ENCODE measurements around the gene STK32C.

Gene STK32C

GRCh38 chr10:132188331-132188730, 119.4 kb downstream of the STK32C start:
- TF ChIP-seq GABPA (IDR thresholded peaks at IDR 0.05; ENCODE audit: low read depth) (no peak), SPI1 (IDR thresholded peaks at IDR 0.05; ENCODE audit: borderline replicate concordance, low read depth) (no peak), POLR2AphosphoS5 (IDR thresholded peaks at IDR 0.05; ENCODE audit: low read depth) (no peak)
- TF ChIP-seq, protein P1, sequence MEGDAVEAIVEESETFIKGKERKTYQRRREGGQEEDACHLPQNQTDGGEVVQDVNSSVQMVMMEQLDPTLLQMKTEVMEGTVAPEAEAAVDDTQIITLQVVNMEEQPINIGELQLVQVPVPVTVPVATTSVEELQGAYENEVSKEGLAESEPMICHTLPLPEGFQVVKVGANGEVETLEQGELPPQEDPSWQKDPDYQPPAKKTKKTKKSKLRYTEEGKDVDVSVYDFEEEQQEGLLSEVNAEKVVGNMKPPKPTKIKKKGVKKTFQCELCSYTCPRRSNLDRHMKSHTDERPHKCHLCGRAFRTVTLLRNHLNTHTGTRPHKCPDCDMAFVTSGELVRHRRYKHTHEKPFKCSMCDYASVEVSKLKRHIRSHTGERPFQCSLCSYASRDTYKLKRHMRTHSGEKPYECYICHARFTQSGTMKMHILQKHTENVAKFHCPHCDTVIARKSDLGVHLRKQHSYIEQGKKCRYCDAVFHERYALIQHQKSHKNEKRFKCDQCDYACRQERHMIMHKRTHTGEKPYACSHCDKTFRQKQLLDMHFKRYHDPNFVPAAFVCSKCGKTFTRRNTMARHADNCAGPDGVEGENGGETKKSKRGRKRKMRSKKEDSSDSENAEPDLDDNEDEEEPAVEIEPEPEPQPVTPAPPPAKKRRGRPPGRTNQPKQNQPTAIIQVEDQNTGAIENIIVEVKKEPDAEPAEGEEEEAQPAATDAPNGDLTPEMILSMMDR (IDR thresholded peaks at IDR 0.05; ENCODE audit: insufficient read depth, low read length), result no peak
- TF ChIP-seq, protein P2, sequence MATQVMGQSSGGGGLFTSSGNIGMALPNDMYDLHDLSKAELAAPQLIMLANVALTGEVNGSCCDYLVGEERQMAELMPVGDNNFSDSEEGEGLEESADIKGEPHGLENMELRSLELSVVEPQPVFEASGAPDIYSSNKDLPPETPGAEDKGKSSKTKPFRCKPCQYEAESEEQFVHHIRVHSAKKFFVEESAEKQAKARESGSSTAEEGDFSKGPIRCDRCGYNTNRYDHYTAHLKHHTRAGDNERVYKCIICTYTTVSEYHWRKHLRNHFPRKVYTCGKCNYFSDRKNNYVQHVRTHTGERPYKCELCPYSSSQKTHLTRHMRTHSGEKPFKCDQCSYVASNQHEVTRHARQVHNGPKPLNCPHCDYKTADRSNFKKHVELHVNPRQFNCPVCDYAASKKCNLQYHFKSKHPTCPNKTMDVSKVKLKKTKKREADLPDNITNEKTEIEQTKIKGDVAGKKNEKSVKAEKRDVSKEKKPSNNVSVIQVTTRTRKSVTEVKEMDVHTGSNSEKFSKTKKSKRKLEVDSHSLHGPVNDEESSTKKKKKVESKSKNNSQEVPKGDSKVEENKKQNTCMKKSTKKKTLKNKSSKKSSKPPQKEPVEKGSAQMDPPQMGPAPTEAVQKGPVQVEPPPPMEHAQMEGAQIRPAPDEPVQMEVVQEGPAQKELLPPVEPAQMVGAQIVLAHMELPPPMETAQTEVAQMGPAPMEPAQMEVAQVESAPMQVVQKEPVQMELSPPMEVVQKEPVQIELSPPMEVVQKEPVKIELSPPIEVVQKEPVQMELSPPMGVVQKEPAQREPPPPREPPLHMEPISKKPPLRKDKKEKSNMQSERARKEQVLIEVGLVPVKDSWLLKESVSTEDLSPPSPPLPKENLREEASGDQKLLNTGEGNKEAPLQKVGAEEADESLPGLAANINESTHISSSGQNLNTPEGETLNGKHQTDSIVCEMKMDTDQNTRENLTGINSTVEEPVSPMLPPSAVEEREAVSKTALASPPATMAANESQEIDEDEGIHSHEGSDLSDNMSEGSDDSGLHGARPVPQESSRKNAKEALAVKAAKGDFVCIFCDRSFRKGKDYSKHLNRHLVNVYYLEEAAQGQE (IDR thresholded peaks at IDR 0.05; ENCODE audit: insufficient replicate concordance, low read depth), result no peak
- no peak overlapping the region for H3K4me3 ChIP-seq (replicated peaks; ENCODE audit: insufficient read depth, low read length)
- peaks cover 43% of the 10 kb centered on the region for H3K27me3 ChIP-seq (ENCODE audit: insufficient read depth, poor library complexity, severe bottlenecking)
- DNase-seq (ENCODE audit: low read depth in 1 of 2, low spot score in 1 of 2), result no peak
- no peak overlapping the region for H3K27ac ChIP-seq (replicated peaks)

DNA sequence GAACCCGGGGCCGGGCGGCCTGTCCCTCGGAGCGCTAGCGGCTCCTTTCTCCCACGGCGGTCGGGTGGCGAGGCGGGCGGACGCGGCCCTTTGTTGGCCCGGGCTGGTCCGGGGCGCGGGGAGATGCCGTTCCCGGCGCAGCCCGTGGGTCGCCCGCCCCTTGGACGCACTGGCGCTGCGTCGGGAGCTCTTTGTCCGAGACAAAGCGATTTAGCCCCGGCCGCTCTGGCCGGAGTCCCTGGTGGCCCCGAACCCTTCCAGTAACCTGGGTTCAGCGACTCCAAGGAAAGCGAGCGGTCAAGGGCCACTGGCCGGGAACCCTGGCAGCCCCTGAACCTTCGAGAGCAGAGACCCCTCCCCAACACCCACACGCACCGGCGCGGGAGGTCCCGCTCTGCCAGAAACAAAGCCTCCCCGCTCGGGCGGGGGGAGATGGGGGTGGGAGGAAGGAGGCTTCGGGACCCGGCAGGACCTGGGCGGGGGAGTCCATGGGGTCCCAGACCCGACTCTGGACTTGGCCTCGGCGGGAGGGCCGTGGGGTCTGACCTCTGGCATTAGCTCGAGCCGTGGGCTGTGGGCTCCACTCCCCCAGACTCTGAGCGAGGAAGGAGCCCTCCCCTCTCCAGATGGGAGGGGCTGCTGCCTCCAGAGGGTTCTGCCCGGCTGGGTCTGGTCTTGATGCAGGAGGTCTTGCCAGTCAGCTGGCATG, 120.2 kb downstream of the STK32C start:
- DNase-seq (ENCODE audit: low read depth in 1 of 2, low spot score in 1 of 2), result no peak
- H3K27ac ChIP-seq (replicated peaks), result no peak overlapping the region
- no peak overlapping the region for H3K4me3 ChIP-seq (replicated peaks; ENCODE audit: insufficient read depth, low read length)
- TF ChIP-seq POLR2AphosphoS5 (IDR thresholded peaks at IDR 0.05; ENCODE audit: low read depth) (no peak), GABPA (IDR thresholded peaks at IDR 0.05; ENCODE audit: low read depth) (no peak), SPI1 (IDR thresholded peaks at IDR 0.05; ENCODE audit: borderline replicate concordance, low read depth) (no peak)
- TF ChIP-seq, protein P1 (IDR thresholded peaks at IDR 0.05; ENCODE audit: insufficient read depth, low read length), result no peak
- TF ChIP-seq, protein P2 (IDR thresholded peaks at IDR 0.05; ENCODE audit: insufficient replicate concordance, low read depth), result no peak
- peaks cover 45% of the 10 kb centered on the region for H3K27me3 ChIP-seq (ENCODE audit: insufficient read depth, poor library complexity, severe bottlenecking)

DNA sequence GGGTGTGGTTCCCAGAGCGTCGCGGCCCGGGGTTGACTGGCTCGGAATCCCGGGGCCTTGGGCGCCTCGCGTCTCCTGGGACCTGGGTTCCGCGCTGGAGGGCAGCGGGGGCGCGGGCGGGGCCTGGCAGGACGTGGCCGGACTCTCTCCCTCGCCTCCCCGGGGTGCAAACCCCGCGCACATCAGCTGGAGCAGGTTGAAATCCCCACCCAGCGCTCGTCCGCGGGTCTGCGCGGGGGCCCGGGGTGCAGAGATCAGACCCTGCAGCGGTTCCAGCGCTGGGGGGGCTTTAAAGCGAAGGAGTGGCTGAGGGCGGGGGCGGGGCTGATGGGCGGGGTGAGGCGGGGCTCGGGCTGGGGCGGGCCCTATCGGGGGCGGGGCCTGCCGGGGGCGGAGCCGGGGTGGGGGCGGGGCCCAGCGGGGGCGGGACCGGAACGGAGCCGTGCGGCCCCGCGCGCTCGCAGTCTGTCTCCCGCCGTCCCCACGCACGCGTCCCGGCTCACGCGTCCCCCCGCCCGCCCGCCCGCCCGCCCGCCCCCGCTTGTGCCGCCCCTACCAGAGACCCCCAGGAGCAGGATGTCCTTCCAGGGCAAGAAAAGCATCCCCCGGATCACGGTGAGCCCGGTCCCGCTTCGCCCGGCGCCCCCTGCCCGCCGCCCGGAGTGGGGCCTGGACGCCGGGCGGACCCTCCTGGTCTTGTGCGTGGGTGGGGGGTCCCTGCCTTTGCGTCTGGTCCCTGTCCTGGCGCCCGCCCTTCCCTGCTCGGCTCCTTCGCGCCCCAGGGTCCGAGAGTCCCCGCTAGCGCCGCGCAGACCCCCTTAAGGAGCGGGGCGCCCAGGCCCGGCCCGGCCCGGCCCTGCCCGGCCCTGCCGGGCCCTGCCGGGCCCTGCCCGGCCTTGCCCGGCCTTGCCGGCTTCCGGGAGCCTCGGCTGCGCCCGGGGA, 121.0 kb downstream of the STK32C start, which contains the start of gene DPYSL4:
Gene DPYSL4, plus strand, starts transcription at position 461 of the 942 bp plus-strand sequence. Its CDS starts 116 bp downstream, at position 577.
- no peak for DNase-seq (ENCODE audit: low read depth in 1 of 2, low spot score in 1 of 2)
- Histone ChIP-seq H3K27me3 (ENCODE audit: insufficient read depth, poor library complexity, severe bottlenecking) (peaks cover 45% of the 10 kb centered on the region), H3K4me3 (replicated peaks; ENCODE audit: insufficient read depth, low read length) (no peak within 1 kb of the TSS), H3K27ac (replicated peaks) (no peak within 1 kb of the TSS)
- TF ChIP-seq POLR2AphosphoS5 (IDR thresholded peaks at IDR 0.05; ENCODE audit: low read depth) (no peak), GABPA (IDR thresholded peaks at IDR 0.05; ENCODE audit: low read depth) (no peak)
- TF ChIP-seq, protein P2 (IDR thresholded peaks at IDR 0.05; ENCODE audit: insufficient replicate concordance, low read depth), result no peak
